Gastroesophageal sphincter (tissue), 3 donors: Measurements from ENCODE around the gene SMPDL3A.

Experiments
- CTCF ChIP-seq, 4 experiments: fragments of 200-600 bp in 2 of 4; fragments of 450-650 bp in 2 of 4; sonication (generic) in 1 of 4; IDR thresholded peaks; one replicate each; pipeline ENCODE4 v1.5.1; 2017 to 2019; ENCODE audit warnings: antibody characterized with exemption in 4 of 4, mild to moderate bottlenecking in 2 of 4, moderate library complexity in 2 of 4
- EP300 ChIP-seq: sonication (generic); formaldehyde crosslinking; IDR thresholded peaks from one replicate; pipeline ENCODE4 v1.6.1; 2017; ENCODE audit warnings: antibody characterized with exemption, mild to moderate bottlenecking
- POLR2AphosphoS5 ChIP-seq: sonication (generic); formaldehyde crosslinking; IDR thresholded peaks from one replicate; pipeline ENCODE4 v1.6.1; 2017; ENCODE audit warnings: antibody characterized with exemption

DNA sequence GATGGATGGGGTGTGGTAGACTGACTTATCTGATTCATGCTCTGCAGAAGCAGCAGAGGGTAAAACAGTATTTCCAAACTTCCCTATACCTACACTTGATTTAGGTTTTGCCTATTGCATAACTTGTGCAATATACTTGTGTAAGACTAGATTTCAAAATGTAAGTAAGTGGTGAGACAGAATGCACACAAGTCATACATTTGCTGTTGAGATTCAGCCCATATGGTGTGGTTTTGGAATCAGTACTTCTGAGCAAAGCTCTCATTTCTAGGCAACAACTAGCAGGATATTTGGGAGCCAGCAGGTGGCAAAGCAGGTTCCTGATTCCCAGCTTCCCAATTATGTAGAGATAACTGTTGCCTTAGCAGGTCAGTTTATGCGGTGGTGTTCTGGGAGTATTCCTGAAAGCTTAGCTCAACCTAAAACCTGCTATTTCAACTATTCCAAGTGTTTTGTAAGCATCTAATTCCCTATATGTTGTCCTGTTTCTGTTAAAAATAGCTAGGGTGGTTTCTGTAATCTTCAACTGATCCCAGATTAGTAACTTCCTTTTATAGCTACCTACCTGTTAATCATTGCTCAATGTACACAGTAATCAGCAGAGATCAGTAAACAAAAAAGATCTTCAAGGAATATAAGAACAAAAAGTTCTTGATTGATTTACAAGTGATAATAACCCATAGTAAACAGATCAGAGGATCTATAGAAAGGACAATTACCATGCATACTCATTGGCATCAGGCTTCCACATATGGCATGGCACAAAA lies 18.0 kb upstream of the SMPDL3A start:
- TF ChIP-seq EP300 (no peak), CTCF (IDR thresholded peaks at IDR 0.05) (no peak), POLR2AphosphoS5 (no peak)
